Liver (tissue), 9 donors: ENCODE measurements around the gene SLC6A18. TPM values are rescaled to one million over a fixed set of nuclear protein-coding genes. Genes with fewer than 3 reads are reported as not detected.

Source experiments
- DNase-seq: peaks from one replicate; pipeline ENCODE4 v3.0.0-alpha.2; 2017; ENCODE audit warnings: low spot score
- H3K27ac ChIP-seq, 2 donors: one replicate each; pipeline ENCODE4 v1.7.0; 2013; ENCODE audit warnings: inconsistent platforms in 2 of 2, low read length in 2 of 2, control low read depth in 1 of 2, low read depth in 1 of 2, mild to moderate bottlenecking in 1 of 2
- H3K27me3 ChIP-seq, 4 donors: one replicate each; pipeline versions ENCODE4 v1.6.1 to v1.7.0; 2013; ENCODE audit warnings: low read length in 3 of 4, inconsistent platforms in 1 of 4, mild to moderate bottlenecking in 1 of 4, moderate library complexity in 1 of 4; ENCODE audit not compliant: control insufficient read depth in 4 of 4, insufficient read depth in 4 of 4
- H3K36me3 ChIP-seq, 4 donors: one replicate each; pipeline versions ENCODE4 v1.6.1 to v1.7.0; 2013; ENCODE audit warnings: low read length in 3 of 4, mild to moderate bottlenecking in 3 of 4, low read depth in 1 of 4, moderate library complexity in 1 of 4; ENCODE audit not compliant: control insufficient read depth in 4 of 4, insufficient read depth in 3 of 4
- H3K4me1 ChIP-seq, 4 donors: one replicate each; pipeline versions ENCODE4 v1.6.1 to v1.7.0; 2013; ENCODE audit warnings: low read length in 3 of 4, mild to moderate bottlenecking in 3 of 4, moderate library complexity in 1 of 4; ENCODE audit not compliant: control insufficient read depth in 4 of 4, insufficient read depth in 4 of 4
- H3K4me3 ChIP-seq, 3 donors: one replicate each; pipeline versions ENCODE4 v1.6.1 to v1.7.0; 2013; ENCODE audit warnings: low read length in 3 of 3, control low read depth in 1 of 3, low read depth in 1 of 3, mild to moderate bottlenecking in 1 of 3
- H3K9ac ChIP-seq, 2 donors: one replicate each; pipeline ENCODE4 v1.7.0; 2013; ENCODE audit warnings: low read length in 2 of 2, mild to moderate bottlenecking in 2 of 2, moderate library complexity in 2 of 2, control low read depth in 1 of 2, low read depth in 1 of 2
- H3K9me3 ChIP-seq, 4 donors: one replicate each; pipeline versions ENCODE4 v1.6.1 to v1.7.0; 2013; ENCODE audit warnings: low read length in 3 of 4; ENCODE audit not compliant: control insufficient read depth in 4 of 4
- ATF3 ChIP-seq: IDR thresholded peaks from 2 replicates; pipeline ENCODE4 v1.6.1; 2016; ENCODE audit warnings: antibody characterized with exemption
- CTCF ChIP-seq: fragments of 150-350 bp; IDR thresholded peaks from 2 replicates; pipeline ENCODE4 v1.5.1; 2017; ENCODE audit warnings: improper control_type of control experiment, low read depth, low read length; ENCODE audit not compliant: missing input control
- EGR1 ChIP-seq, 2 donors: IDR thresholded peaks; 2 replicates each; pipeline ENCODE4 v1.6.1; 2016 to 2018; ENCODE audit warnings: antibody characterized with exemption in 2 of 2, low read depth in 2 of 2
- FOXA1 ChIP-seq: IDR thresholded peaks from 2 replicates; pipeline ENCODE4 v1.6.1; 2016; ENCODE audit warnings: antibody characterized with exemption
- FOXA2 ChIP-seq: IDR thresholded peaks from 2 replicates; pipeline ENCODE4 v1.6.1; 2016; ENCODE audit warnings: antibody characterized with exemption
- GABPA ChIP-seq, 2 donors: IDR thresholded peaks in 1 of 2; conservative IDR thresholded peaks in 1 of 2; 2 replicates each; pipeline ENCODE4 v1.6.1; 2016; ENCODE audit warnings: antibody characterized with exemption in 2 of 2, mild to moderate bottlenecking in 1 of 2, moderate library complexity in 1 of 2
- HNF4A ChIP-seq, 2 donors: conservative IDR thresholded peaks; 2 replicates each; pipeline ENCODE4 v1.6.1; 2016; ENCODE audit warnings: antibody characterized with exemption in 2 of 2, mild to moderate bottlenecking in 2 of 2
- HNF4G ChIP-seq: IDR thresholded peaks from 2 replicates; pipeline ENCODE4 v1.6.1; 2016; ENCODE audit warnings: antibody characterized with exemption
- JUND ChIP-seq, 2 donors: IDR thresholded peaks; 2 replicates each; pipeline ENCODE4 v1.6.1; 2016; ENCODE audit warnings: antibody characterized with exemption in 2 of 2
- MAX ChIP-seq: IDR thresholded peaks from 2 replicates; pipeline ENCODE4 v1.6.1; 2016; ENCODE audit warnings: antibody characterized with exemption
- NR2F2 ChIP-seq: IDR thresholded peaks from 2 replicates; pipeline ENCODE4 v1.6.1; 2016; ENCODE audit warnings: antibody characterized with exemption
- RAD21 ChIP-seq, 2 donors: IDR thresholded peaks; 2 replicates each; pipeline ENCODE4 v1.6.1; 2016; ENCODE audit warnings: antibody characterized with exemption in 2 of 2, mild to moderate bottlenecking in 2 of 2
- REST ChIP-seq: IDR thresholded peaks from 2 replicates; pipeline ENCODE4 v1.6.1; 2016; ENCODE audit warnings: antibody characterized with exemption, mild to moderate bottlenecking
- RXRA ChIP-seq, 2 donors: IDR thresholded peaks; 2 replicates each; pipeline ENCODE4 v1.6.1; 2017 to 2018; ENCODE audit warnings: antibody characterized with exemption in 2 of 2, mild to moderate bottlenecking in 1 of 2
- SP1 ChIP-seq: IDR thresholded peaks from 2 replicates; pipeline ENCODE4 v1.6.1; 2018; ENCODE audit warnings: antibody characterized with exemption, mild to moderate bottlenecking
- TAF1 ChIP-seq: conservative IDR thresholded peaks from 2 replicates; pipeline ENCODE4 v1.6.1; 2016; ENCODE audit warnings: antibody characterized with exemption, mild to moderate bottlenecking
- YY1 ChIP-seq: IDR thresholded peaks from 2 replicates; pipeline ENCODE4 v1.6.1; 2016; ENCODE audit warnings: antibody characterized with exemption, mild to moderate bottlenecking
- ZBTB33 ChIP-seq: IDR thresholded peaks from 2 replicates; pipeline ENCODE4 v1.6.1; 2016; ENCODE audit warnings: antibody characterized with exemption
- WGBS: extraction: QIAGEN DNeasy Blood & Tissue Kit; methylation state at CpG from one replicate; pipeline ENCODE4 v1.1.7; 2013; 5-methylcytosine and 5-hydroxymethylcytosine counted together
- polyA plus RNA-seq, 2 donors: library from polyadenylated mRNA; stranded (reverse) in 1 of 2; unstranded in 1 of 2; fragments of 200-250 nt in 1 of 2; fragments of >200 nt in 1 of 2; fragmentation: Nextera tagmentation in 1 of 2; extraction: Ambion mirVana in 1 of 2; gene quantifications; one replicate each; pipeline versions ENCODE4 v1.2.1 to v1.2.3, GENCODE V29; 2013 to 2015
- total RNA-seq, 2 donors: library from RNA; depleted of rRNA; stranded (reverse); fragments of >200 nt; gene quantifications; one replicate each; pipeline ENCODE4 v1.2.3, GENCODE V29; 2014
- donor health status: healthy.
- donor health status: healthy.
- donor health status: healthy.
- donor health status: healthy.
- donor health status: healthy.

SLC6A18 gene
- total and polyA plus RNA-seq, 4 donors = not detected

DNA sequence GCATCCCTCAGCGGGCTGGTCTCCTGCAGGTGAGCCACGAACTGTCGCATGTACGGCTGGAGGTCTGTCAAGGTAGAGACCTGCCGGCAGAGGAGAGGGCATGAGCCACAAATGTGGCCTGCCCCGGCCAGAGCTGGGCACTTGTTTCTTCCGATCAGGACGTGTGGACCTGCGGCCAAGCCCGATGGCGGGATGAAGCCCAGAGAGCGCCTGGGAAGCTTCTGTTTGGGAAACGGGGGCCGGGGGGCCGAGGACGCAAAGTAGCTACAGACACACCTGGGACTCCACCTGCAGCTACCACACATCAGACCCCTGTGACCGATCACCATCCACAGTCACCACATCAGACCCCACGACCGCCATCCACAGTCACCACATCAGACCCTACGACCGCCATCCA, 47.0 kb downstream of the SLC6A18 start:
- WGBS = 96% methylated on average over 21 of the region's 21 CpGs
- H3K27ac ChIP-seq = no peak overlapping the region
- no peaks in the 10 kb centered on the region for H3K9me3 ChIP-seq
- no peaks in the 10 kb centered on the region for H3K27me3 ChIP-seq
- TF ChIP-seq HNF4G (no peak), ZBTB33 (no peak), MAX (no peak), TAF1 (no peak), FOXA1 (no peak), REST (no peak)
- no peak overlapping the region for H3K4me3 ChIP-seq
- no peaks in the 10 kb centered on the region for H3K4me1 ChIP-seq
- no peak for DNase-seq
- H3K36me3 ChIP-seq = no peaks in the 10 kb centered on the region
- no peak overlapping the region for H3K9ac ChIP-seq

- no peaks in the 10 kb centered on the region for H3K27me3 ChIP-seq
- no peaks in the 10 kb centered on the region for H3K36me3 ChIP-seq
- no peak for DNase-seq
- no peaks in the 10 kb centered on the region for H3K4me1 ChIP-seq
- TF ChIP-seq REST = no peak
- TF ChIP-seq ZBTB33 = no peak
- TF ChIP-seq FOXA1 = no peak
- TF ChIP-seq HNF4G = no peak
- no peak for TF ChIP-seq HNF4A (conservative IDR thresholded peaks at IDR 0.05)
- no peak for TF ChIP-seq SP1
- no peak for TF ChIP-seq EGR1 (IDR thresholded peaks at IDR 0.05; ENCODE audit: low read depth in 2 of 2)
- no peak for TF ChIP-seq TAF1
- no peak for TF ChIP-seq RXRA (IDR thresholded peaks at IDR 0.05)
- TF ChIP-seq GABPA (IDR thresholded peaks at IDR 0.05 in 1 of 2, conservative IDR thresholded peaks at IDR 0.05 in 1 of 2) = no peak
- TF ChIP-seq JUND (IDR thresholded peaks at IDR 0.05) = no peak
- TF ChIP-seq CTCF = no peak
- no peak for TF ChIP-seq YY1
- TF ChIP-seq FOXA2 = no peak
- TF ChIP-seq NR2F2 = no peak
- TF ChIP-seq RAD21 (IDR thresholded peaks at IDR 0.05) = no peak
- no peak for TF ChIP-seq ATF3
- TF ChIP-seq MAX = no peak
- H3K9me3 ChIP-seq = peaks cover 0 to 5% (median 0%) of the 10 kb centered on the region in 4 donors
- no peak overlapping the region for H3K9ac ChIP-seq
- no peak overlapping the region for H3K27ac ChIP-seq
- 94% methylated on average over 18 of the region's 20 CpGs for WGBS
- no peak overlapping the region for H3K4me3 ChIP-seq
These were observed 48.6 kb downstream of the SLC6A18 start for GRCh38 chr5:1273745-1274144.
